Kidney epithelial cell (primary cell): ENCODE data around the gene RICTOR. TPM values are rescaled to one million over a fixed set of nuclear protein-coding genes. Genes with fewer than 3 reads are reported as not detected.
"Not testable (repeated sequence)": the region's sequence is repeated elsewhere in the genome, so short reads cannot be mapped to it uniquely, and the experiment has no call there.

Experiments
- DNase-seq: peaks from one replicate; pipeline ENCODE4 v3.0.0-alpha.2; 2010; ENCODE audit warnings: low read depth
- H3K27me3 ChIP-seq: 2 replicates; pipeline ENCODE4 v1.6.0; 2011; ENCODE audit warnings: low read length; ENCODE audit not compliant: control insufficient read depth, insufficient read depth
- H3K36me3 ChIP-seq: 2 replicates; pipeline ENCODE4 v1.5.1; 2011; ENCODE audit warnings: low read length; ENCODE audit not compliant: control insufficient read depth, insufficient read depth
- H3K4me3 ChIP-seq: 2 replicates; pipeline ENCODE4 v1.5.1; 2011; ENCODE audit warnings: low read depth, mild to moderate bottlenecking, control low read depth, low read length
- total RNA-seq: library from RNA; depleted of rRNA; stranded (reverse); fragments of >200 nt; gene quantifications from 2 replicates; pipeline ENCODE4 v1.2.3, GENCODE V29; 2015
- TF ChIP-seq, protein P1 (sequence below): IDR thresholded peaks from 2 replicates; pipeline ENCODE4 v1.5.1; 2011; ENCODE audit warnings: mild to moderate bottlenecking, moderate library complexity, low read length, control low read depth, inconsistent platforms; ENCODE audit not compliant: insufficient read depth, poor library complexity, severe bottlenecking

Gene RICTOR
- total RNA-seq, 1 donor from 2014 or later, result 19.9 TPM

DNA sequence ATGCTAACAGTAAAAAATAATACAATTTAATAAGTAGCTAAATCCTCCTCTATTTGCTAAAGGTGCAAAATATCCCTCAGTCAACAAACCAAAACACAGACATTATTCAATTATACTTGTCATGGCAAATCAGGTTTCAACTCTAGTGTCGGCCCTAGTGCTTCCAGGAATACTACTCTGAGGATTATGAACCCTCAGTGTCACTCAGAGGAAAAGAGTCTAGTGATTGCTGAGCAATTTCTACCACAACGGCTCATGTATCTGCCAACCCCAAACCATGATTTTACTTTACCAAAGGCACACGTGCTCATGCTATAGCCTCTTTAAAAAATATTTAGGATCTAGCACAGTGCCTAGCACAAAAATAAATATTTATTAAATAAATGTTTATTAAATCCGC lies 21.0 kb downstream of the RICTOR start:
- Histone ChIP-seq H3K4me3 (no peak overlapping the region), H3K36me3 (no peaks in the 10 kb centered on the region), H3K27me3 (no peaks in the 10 kb centered on the region)
- TF ChIP-seq, protein P1, sequence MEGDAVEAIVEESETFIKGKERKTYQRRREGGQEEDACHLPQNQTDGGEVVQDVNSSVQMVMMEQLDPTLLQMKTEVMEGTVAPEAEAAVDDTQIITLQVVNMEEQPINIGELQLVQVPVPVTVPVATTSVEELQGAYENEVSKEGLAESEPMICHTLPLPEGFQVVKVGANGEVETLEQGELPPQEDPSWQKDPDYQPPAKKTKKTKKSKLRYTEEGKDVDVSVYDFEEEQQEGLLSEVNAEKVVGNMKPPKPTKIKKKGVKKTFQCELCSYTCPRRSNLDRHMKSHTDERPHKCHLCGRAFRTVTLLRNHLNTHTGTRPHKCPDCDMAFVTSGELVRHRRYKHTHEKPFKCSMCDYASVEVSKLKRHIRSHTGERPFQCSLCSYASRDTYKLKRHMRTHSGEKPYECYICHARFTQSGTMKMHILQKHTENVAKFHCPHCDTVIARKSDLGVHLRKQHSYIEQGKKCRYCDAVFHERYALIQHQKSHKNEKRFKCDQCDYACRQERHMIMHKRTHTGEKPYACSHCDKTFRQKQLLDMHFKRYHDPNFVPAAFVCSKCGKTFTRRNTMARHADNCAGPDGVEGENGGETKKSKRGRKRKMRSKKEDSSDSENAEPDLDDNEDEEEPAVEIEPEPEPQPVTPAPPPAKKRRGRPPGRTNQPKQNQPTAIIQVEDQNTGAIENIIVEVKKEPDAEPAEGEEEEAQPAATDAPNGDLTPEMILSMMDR, result no peak
- no peak for DNase-seq

DNA sequence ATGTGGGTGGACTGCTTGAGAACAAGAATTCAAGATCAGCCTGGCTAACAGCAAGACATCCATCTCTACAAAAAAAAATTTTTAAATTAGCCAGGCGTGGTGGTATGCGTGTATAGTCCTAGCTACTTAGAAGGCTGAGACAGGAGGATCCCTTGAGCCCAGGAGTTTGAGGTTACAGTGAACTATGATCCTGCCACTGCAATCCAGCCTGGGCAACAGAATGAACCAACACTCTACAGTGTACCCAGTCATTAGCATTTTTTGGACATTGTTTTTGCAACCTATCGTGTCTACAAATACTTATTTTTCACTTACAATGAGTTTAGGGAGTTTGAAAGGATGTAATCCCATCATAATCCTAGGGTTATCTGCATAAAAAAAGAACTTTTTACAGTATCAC lies 22.1 kb downstream of the RICTOR start:
- H3K27me3 ChIP-seq, result no peaks in the 10 kb centered on the region
- no peak overlapping the region for H3K4me3 ChIP-seq
- DNase-seq, result no peak
- no peaks in the 10 kb centered on the region for H3K36me3 ChIP-seq
- TF ChIP-seq, protein P1, result no peak

DNA sequence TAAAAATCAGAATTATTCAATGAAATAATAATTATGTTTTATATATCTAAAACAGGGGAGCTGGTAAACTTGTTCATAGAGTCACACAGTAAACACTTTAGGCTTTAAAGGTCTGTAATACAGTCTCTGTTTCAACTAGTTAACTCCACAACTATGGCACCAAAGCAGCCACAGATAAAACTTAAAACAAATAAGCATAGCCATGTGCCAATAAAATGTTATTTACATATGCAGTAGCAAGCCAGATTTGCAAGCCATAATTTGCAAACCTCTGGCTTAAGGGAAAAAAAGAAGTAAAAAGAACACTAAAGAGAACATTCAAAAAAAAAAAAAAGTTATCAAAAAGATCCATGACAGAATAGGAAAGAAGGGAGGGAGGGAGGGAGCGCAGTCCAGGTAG lies 24.9 kb downstream of the RICTOR start:
- TF ChIP-seq, protein P1, result no peak

DNA sequence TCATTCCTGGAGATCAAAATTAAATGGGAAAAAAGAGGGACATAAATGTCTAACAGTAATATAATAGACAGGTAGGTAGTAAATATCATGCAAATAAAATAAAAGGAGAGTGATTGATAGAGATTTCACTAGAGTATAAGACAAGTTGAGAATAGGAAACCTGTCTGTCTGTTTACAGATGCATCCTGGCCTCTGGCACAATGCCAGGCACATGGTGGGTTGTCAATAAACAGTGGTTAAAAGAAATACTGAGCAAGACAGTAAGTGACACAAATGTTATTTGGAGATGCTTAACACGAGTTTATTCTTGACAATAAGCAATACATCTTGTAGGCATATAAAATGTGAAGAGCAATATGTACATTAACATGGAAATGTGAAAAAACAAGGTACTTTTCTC lies 33.3 kb downstream of the RICTOR start:
- Histone ChIP-seq H3K36me3 (no peaks in the 10 kb centered on the region), H3K27me3 (no peaks in the 10 kb centered on the region), H3K4me3 (no peak overlapping the region)
- DNase-seq, result no peak
- TF ChIP-seq, protein P1, result no peak

More for the DNA sequence above, 24.9 kb downstream of the RICTOR start:
- H3K4me3 ChIP-seq, result no peak overlapping the region
- DNase-seq, result no peak
- H3K36me3 ChIP-seq, result no peaks in the 10 kb centered on the region
- H3K27me3 ChIP-seq, result no peaks in the 10 kb centered on the region

DNA sequence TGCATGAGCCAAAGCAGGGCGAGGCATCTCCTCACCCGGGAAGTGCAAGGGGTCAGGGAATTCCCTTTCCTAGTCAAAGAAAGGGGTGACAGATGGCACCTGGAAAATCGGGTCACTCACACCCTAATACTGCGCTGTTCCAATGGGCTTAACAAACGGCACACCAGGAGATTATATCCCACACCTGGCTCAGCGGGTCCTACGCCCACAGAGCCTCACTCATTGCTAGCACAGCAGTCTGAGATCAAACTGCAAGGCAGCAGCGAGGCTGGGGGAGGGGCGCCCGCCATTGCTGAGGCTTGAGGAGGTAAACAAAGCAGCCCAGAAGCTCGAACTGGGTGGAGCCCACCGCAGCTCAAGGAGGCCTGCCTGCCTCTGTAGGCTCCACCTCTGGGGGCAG lies 39.7 kb downstream of the RICTOR start:
- not testable (repeated sequence) for H3K4me3 ChIP-seq

DNA sequence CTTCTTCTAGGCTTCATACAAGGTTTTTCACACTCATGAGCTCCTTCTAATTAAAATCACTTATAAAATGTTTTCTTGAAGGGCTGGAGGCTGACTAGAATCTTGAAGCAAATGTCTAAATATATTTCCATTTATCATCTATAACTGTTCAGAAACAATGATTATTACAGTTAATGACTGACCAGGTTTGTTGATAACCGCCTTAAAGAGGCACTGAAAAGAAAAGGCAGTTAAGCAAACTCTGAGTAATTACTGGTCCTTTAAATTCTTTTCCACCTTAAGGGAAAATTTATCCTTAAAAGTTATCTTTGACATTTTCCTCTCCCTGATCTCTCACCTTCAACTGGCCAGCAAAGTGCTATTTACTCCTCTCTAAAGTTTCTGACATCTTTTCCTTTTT lies 43.2 kb downstream of the RICTOR start:
- H3K4me3 ChIP-seq, result no peak overlapping the region
- no peaks in the 10 kb centered on the region for H3K27me3 ChIP-seq
- DNase-seq, result no peak
- no peaks in the 10 kb centered on the region for H3K36me3 ChIP-seq
- TF ChIP-seq, protein P1, result no peak

More for the DNA sequence above, 39.7 kb downstream of the RICTOR start:
- not testable (repeated sequence) for H3K36me3 ChIP-seq, DNase-seq, H3K27me3 ChIP-seq
